Testis (tissue), 3 donors: ENCODE measurements around the gene TMEM61. TPM values are rescaled to one million over a fixed set of nuclear protein-coding genes. Genes with fewer than 3 reads are reported as not detected.
A peak's percentile ranks its signal among the peaks of the same experiment; 100 is the strongest.

Experiments
- DNase-seq: peaks from one replicate; pipeline ENCODE4 v3.0.0-alpha.2; 2019
- H3K27ac ChIP-seq, 2 donors: fragments of 200-600 bp; sonication (generic); one replicate each; pipeline ENCODE4 v1.5.1; 2019
- H3K27me3 ChIP-seq: fragments of 200-600 bp; sonication (generic); one replicate; pipeline ENCODE4 v1.5.1; 2019
- H3K36me3 ChIP-seq: fragments of 200-600 bp; sonication (generic); one replicate; pipeline ENCODE4 v1.5.1; 2017; ENCODE audit warnings: low read depth; ENCODE audit errors: missing control alignments
- H3K4me1 ChIP-seq: fragments of 200-600 bp; sonication (generic); one replicate; pipeline ENCODE4 v1.5.1; 2019
- H3K4me3 ChIP-seq, 2 donors: fragments of 200-600 bp; sonication (generic); one replicate each; pipeline ENCODE4 v1.5.1; 2017 to 2019
- H3K9me3 ChIP-seq: fragments of 200-600 bp; sonication (generic); one replicate; pipeline ENCODE4 v1.5.1; 2017
- POLR2A ChIP-seq: fragments of 450-650 bp; IDR thresholded peaks from one replicate; pipeline ENCODE4 v1.6.1; 2017; ENCODE audit warnings: antibody characterized with exemption, mild to moderate bottlenecking, moderate library complexity
- WGBS, 2 donors: methylation state at CpG; one replicate each; pipeline ENCODE4 v1.1.5; 2018; 5-methylcytosine and 5-hydroxymethylcytosine counted together
- intact Hi-C: fragments of 100-400 bp; cut with DNase I; formaldehyde crosslinking; loops from one replicate; pipeline ENCODE4 v1.15.1; 2023; ENCODE audit warnings: low total_unique reads
- polyA plus RNA-seq: library from polyadenylated mRNA; stranded (reverse); fragments of 350-450 nt; fragmentation: Illumina TruSeq; extraction: RNeasy Lipid Tissue Mini Kit (QIAGEN cat#74804); gene quantifications from one replicate; pipeline ENCODE4 v1.2.3, GENCODE V29; 2014; ENCODE audit warnings: low read depth, low replicate concordance; ENCODE audit not compliant: insufficient read depth
- total RNA-seq, 2 donors: library from RNA; depleted of rRNA; stranded (reverse); fragments of >200 nt; gene quantifications; one replicate each; pipeline ENCODE4 v1.2.3, GENCODE V29; 2016
- TF ChIP-seq, protein P1 (sequence below), 3 experiments: fragments of 450-650 bp in 2 of 3; fragments of 200-600 bp in 1 of 3; sonication (generic) in 1 of 3; IDR thresholded peaks; one replicate each; pipeline ENCODE4 v1.5.1; 2016 to 2019; ENCODE audit warnings: antibody characterized with exemption in 3 of 3, mild to moderate bottlenecking in 2 of 3, moderate library complexity in 1 of 3

TMEM61 gene
- total and polyA plus RNA-seq, 3 donors from 2014 or later = 0.31 to 1.4 (median 1.1) TPM

DNA sequence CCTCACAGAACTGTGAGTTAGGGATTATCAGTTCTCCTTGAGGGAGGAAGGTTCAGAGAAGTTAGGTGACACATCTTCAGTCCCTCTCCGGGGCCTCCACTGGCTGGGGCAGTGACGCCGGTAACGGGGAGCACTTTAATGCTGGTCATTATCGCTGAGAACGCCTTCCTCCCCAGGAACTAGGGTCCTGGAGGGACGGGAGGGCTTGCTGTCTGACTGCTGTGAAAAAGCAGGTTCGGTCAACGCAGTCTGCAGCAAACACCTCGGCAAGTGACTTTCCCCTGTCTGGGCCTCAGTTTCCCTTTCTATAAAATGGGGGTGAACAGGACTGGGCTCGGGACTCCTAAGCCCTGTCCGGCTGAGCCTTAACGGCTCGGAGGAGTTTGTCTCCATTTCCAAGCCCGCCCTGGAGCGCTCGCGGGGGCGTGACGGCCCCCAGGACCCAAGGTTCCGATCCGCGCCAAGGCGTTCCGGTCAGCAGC lies 341 bp upstream of the TMEM61 start:
- no peaks in the 10 kb centered on the region for H3K27me3 ChIP-seq
- WGBS, 2 donors = 5 to 13% methylated on average over 21 to 25 of the region's 25 CpGs
- H3K36me3 ChIP-seq = no peaks in the 10 kb centered on the region
- no peak for DNase-seq
- H3K4me3 ChIP-seq = peak overlapping the region; percentile 40 to 60
- H3K4me1 ChIP-seq = no peaks in the 10 kb centered on the region
- H3K27ac ChIP-seq = no peak overlapping the region
- TF ChIP-seq, protein P1, sequence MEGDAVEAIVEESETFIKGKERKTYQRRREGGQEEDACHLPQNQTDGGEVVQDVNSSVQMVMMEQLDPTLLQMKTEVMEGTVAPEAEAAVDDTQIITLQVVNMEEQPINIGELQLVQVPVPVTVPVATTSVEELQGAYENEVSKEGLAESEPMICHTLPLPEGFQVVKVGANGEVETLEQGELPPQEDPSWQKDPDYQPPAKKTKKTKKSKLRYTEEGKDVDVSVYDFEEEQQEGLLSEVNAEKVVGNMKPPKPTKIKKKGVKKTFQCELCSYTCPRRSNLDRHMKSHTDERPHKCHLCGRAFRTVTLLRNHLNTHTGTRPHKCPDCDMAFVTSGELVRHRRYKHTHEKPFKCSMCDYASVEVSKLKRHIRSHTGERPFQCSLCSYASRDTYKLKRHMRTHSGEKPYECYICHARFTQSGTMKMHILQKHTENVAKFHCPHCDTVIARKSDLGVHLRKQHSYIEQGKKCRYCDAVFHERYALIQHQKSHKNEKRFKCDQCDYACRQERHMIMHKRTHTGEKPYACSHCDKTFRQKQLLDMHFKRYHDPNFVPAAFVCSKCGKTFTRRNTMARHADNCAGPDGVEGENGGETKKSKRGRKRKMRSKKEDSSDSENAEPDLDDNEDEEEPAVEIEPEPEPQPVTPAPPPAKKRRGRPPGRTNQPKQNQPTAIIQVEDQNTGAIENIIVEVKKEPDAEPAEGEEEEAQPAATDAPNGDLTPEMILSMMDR (IDR thresholded peaks at IDR 0.05) = no peak
- no peak for TF ChIP-seq POLR2A
- intact Hi-C loops = no loop called here
- no peaks in the 10 kb centered on the region for H3K9me3 ChIP-seq

DNA sequence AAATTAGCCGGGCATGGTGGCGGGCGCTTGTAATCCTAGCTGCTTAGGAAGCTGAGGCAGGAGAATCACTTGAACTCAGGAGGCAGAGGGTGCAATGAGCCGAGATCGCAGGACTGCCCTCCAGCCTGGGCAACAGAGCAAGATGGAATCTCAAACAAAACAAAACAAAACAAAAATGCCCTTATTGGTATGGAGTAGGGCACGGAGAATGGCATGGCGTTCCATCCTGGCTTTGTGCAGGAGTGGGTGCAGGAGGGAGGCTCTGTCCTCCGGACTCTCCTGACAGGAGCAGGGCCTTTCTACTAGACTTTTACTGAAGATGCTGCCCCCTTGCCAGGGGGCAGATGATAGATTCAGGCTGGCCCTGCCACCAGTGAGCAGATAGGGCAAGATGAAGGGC lies 1.0 kb downstream of the TMEM61 start:
- Histone ChIP-seq H3K4me3 (no peak overlapping the region), H3K27ac (no peak overlapping the region), H3K4me1 (no peaks in the 10 kb centered on the region), H3K9me3 (no peaks in the 10 kb centered on the region), H3K36me3 (no peaks in the 10 kb centered on the region), H3K27me3 (no peaks in the 10 kb centered on the region)
- no peak for TF ChIP-seq POLR2A
- TF ChIP-seq, protein P1 (IDR thresholded peaks at IDR 0.05) = no peak
- no peak for DNase-seq
- intact Hi-C loops = no loop called here
- 82 to 93% methylated on average over 8 of the region's 8 CpGs for WGBS, 2 donors

DNA sequence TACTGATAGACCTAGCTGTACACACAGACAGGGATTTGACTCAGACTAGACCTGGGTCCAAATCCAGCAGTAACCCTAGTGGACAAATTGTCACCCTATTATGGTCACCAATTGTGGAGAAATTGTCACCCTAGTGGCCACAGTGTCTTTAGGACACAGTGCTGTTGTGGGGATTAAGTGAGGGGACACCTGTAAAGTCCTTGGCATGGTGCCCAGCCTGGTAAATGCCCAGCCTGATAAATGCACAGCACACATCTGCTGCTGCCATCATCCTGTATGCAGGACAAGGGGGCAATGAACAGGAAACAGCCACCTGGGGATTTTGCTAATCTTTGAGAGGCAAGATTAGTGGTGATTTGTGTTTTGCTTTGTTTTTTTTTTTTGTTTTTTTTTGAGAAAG lies 2.3 kb downstream of the TMEM61 start:
- H3K27me3 ChIP-seq = no peaks in the 10 kb centered on the region
- intact Hi-C loops = no loop called here
- H3K36me3 ChIP-seq = no peaks in the 10 kb centered on the region
- TF ChIP-seq, protein P1 (IDR thresholded peaks at IDR 0.05) = peak in 1 of 3 experiments; percentile 10
- TF ChIP-seq POLR2A = no peak
- no peaks in the 10 kb centered on the region for H3K4me1 ChIP-seq
- no peak overlapping the region for H3K4me3 ChIP-seq
- H3K27ac ChIP-seq = no peak overlapping the region
- DNase-seq = no peak
- H3K9me3 ChIP-seq = no peaks in the 10 kb centered on the region

DNA sequence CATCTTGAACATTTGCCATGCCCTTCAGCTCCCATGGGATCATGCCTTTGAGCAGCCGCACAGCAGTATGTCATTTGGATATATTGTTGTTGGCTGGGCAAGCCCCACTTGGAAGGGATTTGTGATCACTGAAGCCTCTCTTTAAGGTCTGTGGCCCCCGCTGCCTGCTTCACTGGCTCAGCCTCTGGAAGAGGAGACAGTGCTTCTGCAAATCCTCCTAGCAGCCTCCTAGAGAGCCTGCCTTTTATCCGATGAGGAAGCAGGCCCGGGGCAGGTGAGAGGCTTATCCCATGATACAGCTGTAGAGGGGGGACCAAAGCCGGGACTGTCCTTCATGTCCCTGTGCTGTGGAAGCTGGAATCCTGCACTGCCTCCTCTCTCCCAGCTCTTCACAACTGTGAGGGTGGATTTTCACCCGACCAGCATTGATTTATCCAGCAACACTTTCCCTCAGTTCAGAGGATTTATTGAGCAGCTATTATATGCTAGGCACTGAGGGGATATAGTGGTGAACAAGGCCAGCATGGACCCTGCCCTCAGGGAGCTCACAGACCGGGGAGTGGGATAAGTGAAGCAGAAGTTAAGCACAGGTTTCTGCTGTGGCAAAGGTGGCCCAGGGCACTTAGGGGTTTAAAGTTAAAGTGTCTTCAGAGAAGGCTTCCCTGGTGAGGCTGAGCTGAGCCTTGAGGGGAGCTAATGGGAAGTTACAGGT lies 3.9 kb downstream of the TMEM61 start:
- TF ChIP-seq, protein P1 (IDR thresholded peaks at IDR 0.05) = no peak
- TF ChIP-seq POLR2A = no peak
- H3K9me3 ChIP-seq = no peaks in the 10 kb centered on the region
- DNase-seq = no peak
- no peaks in the 10 kb centered on the region for H3K27me3 ChIP-seq
- no peak overlapping the region for H3K27ac ChIP-seq
- H3K36me3 ChIP-seq = no peaks in the 10 kb centered on the region
- intact Hi-C loops = no loop called here
- H3K4me1 ChIP-seq = no peaks in the 10 kb centered on the region
- no peak overlapping the region for H3K4me3 ChIP-seq
- 57 to 67% methylated on average over 7 of the region's 7 CpGs for WGBS, 2 donors

DNA sequence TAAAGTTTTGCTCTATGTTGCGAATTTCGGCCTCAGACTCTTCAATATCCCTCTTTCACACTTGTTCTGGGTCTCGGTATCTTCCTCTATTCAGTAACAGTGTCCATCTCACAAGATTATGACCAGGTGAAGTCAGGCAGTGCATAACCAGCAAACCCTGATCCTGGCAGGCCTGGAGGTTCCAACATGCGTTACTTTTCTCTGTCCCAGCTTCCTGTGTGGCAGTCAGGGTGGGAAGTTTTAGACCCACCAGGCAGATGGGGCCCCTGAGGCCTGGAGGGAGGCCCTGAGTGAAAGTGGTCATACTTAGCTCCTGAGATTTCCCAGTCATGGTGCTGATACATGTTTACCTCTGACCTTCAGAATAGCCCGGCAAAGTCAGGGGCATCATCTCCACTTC lies 5.1 kb downstream of the TMEM61 start:
- 78 to 87% methylated on average over 4 to 5 of the region's 5 CpGs for WGBS, 2 donors
- Histone ChIP-seq H3K4me1 (no peaks in the 10 kb centered on the region), H3K9me3 (no peaks in the 10 kb centered on the region), H3K27me3 (no peaks in the 10 kb centered on the region), H3K27ac (no peak overlapping the region), H3K4me3 (no peak overlapping the region), H3K36me3 (no peaks in the 10 kb centered on the region)
- DNase-seq = no peak
- TF ChIP-seq, protein P1 (IDR thresholded peaks at IDR 0.05) = no peak
- no peak for TF ChIP-seq POLR2A
- intact Hi-C loops = no loop called here
